Gastrocnemius medialis (tissue), 4 donors: ENCODE data around the gene NXN. TPM values are rescaled to one million over a fixed set of nuclear protein-coding genes. Genes with fewer than 3 reads are reported as not detected.

Source experiments
- ATAC-seq, 2 donors: fragments of 150-250 bp; one replicate each; pipeline ENCODE4 v1.9.1; 2016
- DNase-seq, 2 donors: peaks; one replicate each; pipeline ENCODE4 v3.0.0-alpha.2; 2019
- H3K27ac ChIP-seq, 4 donors: fragments of 200-600 bp; sonication (generic); 1 replicate in 1 of 4; 2 replicates in 3 of 4; pipeline ENCODE4 v1.5.1; 2016 to 2018; ENCODE audit warnings: mild to moderate bottlenecking in 2 of 4, moderate library complexity in 1 of 4
- H3K27me3 ChIP-seq, 3 donors: fragments of 200-600 bp; sonication (generic) in 2 of 3; 1 replicate in 1 of 3; 2 replicates in 2 of 3; pipeline versions ENCODE4 v1.5.1 to v1.6.0; 2016 to 2019; ENCODE audit warnings: mild to moderate bottlenecking in 1 of 3, moderate library complexity in 1 of 3
- H3K36me3 ChIP-seq, 2 donors: fragments of 200-600 bp; sonication (generic) in 1 of 2; one replicate each; pipeline ENCODE4 v1.5.1; 2017 to 2018
- H3K4me1 ChIP-seq, 2 donors: fragments of 200-600 bp; sonication (generic) in 1 of 2; one replicate each; pipeline ENCODE4 v1.5.1; 2016 to 2017; ENCODE audit warnings: mild to moderate bottlenecking in 2 of 2
- H3K4me3 ChIP-seq, 4 donors: fragments of 200-600 bp; sonication (generic) in 3 of 4; 1 replicate in 1 of 4; 2 replicates in 3 of 4; pipeline ENCODE4 v1.5.1; 2016 to 2019; ENCODE audit warnings: mild to moderate bottlenecking in 2 of 4
- H3K9me3 ChIP-seq, 3 donors: fragments of 200-600 bp; sonication (generic) in 2 of 3; 1 replicate in 1 of 3; 2 replicates in 2 of 3; pipeline ENCODE4 v1.5.1; 2016 to 2019
- CTCF ChIP-seq, 5 experiments: fragments of 450-650 bp in 3 of 5; fragments of 200-600 bp in 2 of 5; sonication (generic) in 2 of 5; IDR thresholded peaks in 4 of 5; conservative IDR thresholded peaks in 1 of 5; 1 replicate in 4 of 5; 2 replicates in 1 of 5; pipeline ENCODE4 v1.5.1; 2016 to 2019; ENCODE audit warnings: antibody characterized with exemption in 5 of 5, mild to moderate bottlenecking in 3 of 5, moderate library complexity in 3 of 5
- POLR2A ChIP-seq, 2 donors: fragments of 450-650 bp; IDR thresholded peaks; one replicate each; pipeline ENCODE4 v1.6.1; 2017; ENCODE audit warnings: antibody characterized with exemption in 2 of 2, mild to moderate bottlenecking in 2 of 2, moderate library complexity in 2 of 2
- in situ Hi-C, 4 donors: fragments of 200-750 bp; cut with MboI; loops; one replicate each; pipeline versions ENCODE4 v1.15.0 to v1.8.0; 2017; ENCODE audit warnings: low sequenced_read_pairs in 4 of 4
- intact Hi-C: fragments of 100-400 bp; cut with DNase I; formaldehyde crosslinking; loops from one replicate; pipeline ENCODE4 v1.15.1; 2023; ENCODE audit warnings: low total_unique reads
- total RNA-seq, 4 donors: library from RNA; depleted of rRNA; stranded (reverse); fragments of >200 nt; gene quantifications; one replicate each; pipeline versions ENCODE4 v1.1.0 to v1.2.3, GENCODE V29; 2016

Gene NXN
- total RNA-seq, 4 donors from 2014 or later = 55.6 to 86.4 (median 62.7) TPM

- H3K4me3 ChIP-seq = no peak overlapping the region
- ATAC-seq (peak in 1 of 2 donors; percentile 0), DNase-seq (peak in 1 of 2 donors; percentile 49)
- intact Hi-C loops = no loop called here
- no peak for TF ChIP-seq CTCF (IDR thresholded peaks at IDR 0.05 in 4 of 5, conservative IDR thresholded peaks at IDR 0.05 in 1 of 5)
- TF ChIP-seq POLR2A (IDR thresholded peaks at IDR 0.05) = no peak
- no peaks in the 10 kb centered on the region for H3K36me3 ChIP-seq
- H3K9me3 ChIP-seq = no peaks in the 10 kb centered on the region
- peaks cover 50 to 56% of the 10 kb centered on the region in 2 donors for H3K4me1 ChIP-seq
- H3K27me3 ChIP-seq = no peaks in the 10 kb centered on the region
- peak overlapping the region; percentile 85 to 99 (median 94) for H3K27ac ChIP-seq
- in situ Hi-C loops = loop anchor here in 1 of 4 donors (10.0 kb wide), 1 partner anchor 91 kb away; the partner anchor contains the start of gene NXN
Measured at GRCh38 chr17:883586-883962, 96.0 kb downstream of the NXN start.

- H3K4me3 ChIP-seq = peak overlapping the region in 1 of 4 donors; percentile 13
Measured at GRCh38 chr17:882827-883585, 96.6 kb downstream of the NXN start.

GRCh38 chr17:881778-882177 lies 97.8 kb downstream of the NXN start:
- Histone ChIP-seq H3K27ac (peak overlapping the region; percentile 85 to 99 (median 94)), H3K9me3 (no peaks in the 10 kb centered on the region), H3K36me3 (no peaks in the 10 kb centered on the region), H3K4me3 (no peak overlapping the region), H3K4me1 (peaks cover 49 to 56% of the 10 kb centered on the region in 2 donors), H3K27me3 (no peaks in the 10 kb centered on the region)
- intact Hi-C loops = no loop called here
- DNase-seq (no peak), ATAC-seq (no peak)
- in situ Hi-C loops = loop anchor here in 1 of 4 donors (10.0 kb wide), 1 partner anchor 93 kb away; the partner anchor contains the start of gene NXN
- TF ChIP-seq CTCF (IDR thresholded peaks at IDR 0.05 in 4 of 5, conservative IDR thresholded peaks at IDR 0.05 in 1 of 5) (no peak), POLR2A (IDR thresholded peaks at IDR 0.05) (no peak)

More at GRCh38 chr17:882827-883585, 96.6 kb downstream of the NXN start:
- Histone ChIP-seq H3K27ac (peak overlapping the region; percentile 85 to 99 (median 94)), H3K4me1 (peaks cover 50 to 56% of the 10 kb centered on the region in 2 donors), H3K36me3 (no peaks in the 10 kb centered on the region), H3K27me3 (no peaks in the 10 kb centered on the region), H3K9me3 (no peaks in the 10 kb centered on the region)
- in situ Hi-C loops = loop anchor here in 1 of 4 donors (10.0 kb wide), 1 partner anchor 92 kb away; the partner anchor contains the start of gene NXN
- peak; percentile 81 to 86 for ATAC-seq
- DNase-seq = peak; percentile 84 to 92
- intact Hi-C loops = no loop called here
- peak; percentile 21 to 71 for TF ChIP-seq POLR2A (IDR thresholded peaks at IDR 0.05)
- no peak for TF ChIP-seq CTCF (IDR thresholded peaks at IDR 0.05 in 4 of 5, conservative IDR thresholded peaks at IDR 0.05 in 1 of 5)

- Histone ChIP-seq H3K4me1 (peaks cover 45 to 53% of the 10 kb centered on the region in 2 donors), H3K27ac (peak overlapping the region; percentile 85 to 99 (median 94)), H3K4me3 (no peak overlapping the region), H3K27me3 (no peaks in the 10 kb centered on the region), H3K36me3 (no peaks in the 10 kb centered on the region), H3K9me3 (no peaks in the 10 kb centered on the region)
- DNase-seq = no peak
- in situ Hi-C loops = loop anchor here in 1 of 4 donors (10.0 kb wide), 1 partner anchor 94 kb away; the partner anchor contains the start of gene NXN
- no peak for TF ChIP-seq POLR2A (IDR thresholded peaks at IDR 0.05)
- intact Hi-C loops = no loop called here
- no peak for ATAC-seq
Measured at GRCh38 chr17:880443-881269, 98.9 kb downstream of the NXN start.
